A549 (cell line): ENCODE data around the gene LILRB1. TPM values are rescaled to one million over a fixed set of nuclear protein-coding genes. Genes with fewer than 3 reads are reported as not detected.

Source experiments
- ATAC-seq, 2 experiments: fragments of 200-7000 bp in 1 of 2; fragments of >200 bp in 1 of 2; cut with Nextera tagmentation in 1 of 2; cut with Tn5 transposase in 1 of 2; 3 replicates each; pipeline versions ENCODE4 v1.8.0 to v1.9.1; 2018 to 2020; ENCODE audit warnings: mild to moderate bottlenecking in 1 of 2, moderate library complexity in 1 of 2
- CTCF ChIA-PET: fragments of 300-600 bp; sonication (Branson Sonifier 250); formaldehyde crosslinking; extraction: SDS; loops from one replicate; lab custom pipeline; 2021; ENCODE audit warnings: antibody characterized with exemption, inconsistent platforms; lab: Yijun Ruan, JAX
- POLR2A ChIA-PET: fragments of 350-600 bp; formaldehyde crosslinking; extraction: SDS; loops from one replicate; lab custom pipeline; 2021; ENCODE audit warnings: antibody characterized with exemption, inconsistent platforms; lab: Yijun Ruan, JAX
- DNase-seq, 2 experiments: peaks; one replicate each; pipeline versions ENCODE4 v3.0.0 to v3.0.0-alpha.2; 2011 to 2016; ENCODE audit warnings: low read depth in 1 of 2, low spot score in 1 of 2
- FAIRE-seq: peaks from 2 replicates; lab custom pipeline; 2011; peaks lifted over from hg19 to GRCh38; lab: Jason Lieb, UNC
- H3K27ac ChIP-seq, 2 experiments: fragments of >200 bp; sonication (Bioruptor Twin); formaldehyde crosslinking; 3 replicates each; pipeline ENCODE4 v1.5.1; 2016 to 2017
- H3K4me1 ChIP-seq: fragments of >200 bp; sonication (Bioruptor Twin); formaldehyde crosslinking; 3 replicates; pipeline ENCODE4 v1.6.1; 2016
- H3K4me2 ChIP-seq: fragments of >200 bp; sonication (Bioruptor Twin); formaldehyde crosslinking; 3 replicates; pipeline ENCODE4 v1.6.1; 2016
- H3K4me3 ChIP-seq: fragments of >200 bp; sonication (Bioruptor Twin); formaldehyde crosslinking; 3 replicates; pipeline ENCODE4 v1.5.1; 2016
- H3K9me3 ChIP-seq: fragments of >200 bp; sonication (Bioruptor Twin); formaldehyde crosslinking; 3 replicates; pipeline ENCODE4 v1.6.1; 2016
- BHLHE40 ChIP-seq: IDR thresholded peaks from 2 replicates; pipeline ENCODE4 v1.6.1; 2012; ENCODE audit warnings: low read depth, low read length, inconsistent platforms
- CHD2 ChIP-seq: fragments of 150-350 bp; IDR thresholded peaks from 2 replicates; pipeline ENCODE4 v1.6.1; 2014; ENCODE audit warnings: low read length; ENCODE audit not compliant: partially characterized antibody
- ESRRA ChIP-seq: fragments of 150-350 bp; IDR thresholded peaks from 2 replicates; pipeline ENCODE4 v1.6.1; 2014; ENCODE audit warnings: mild to moderate bottlenecking, low read length, borderline replicate concordance
- FOSL2 ChIP-seq, 2 experiments: fragments of 450-650 bp in 1 of 2; fragments of >200 bp in 1 of 2; sonication (Bioruptor Twin) in 1 of 2; formaldehyde crosslinking; IDR thresholded peaks; 2 replicates each; pipeline versions ENCODE4 v1.5.0 to v1.6.1; 2016 to 2020; ENCODE audit warnings: mild to moderate bottlenecking in 1 of 2, moderate library complexity in 1 of 2
- JUN ChIP-seq, 2 experiments: fragments of >200 bp; sonication (Bioruptor Twin); formaldehyde crosslinking; IDR thresholded peaks; 2 replicates in 1 of 2; 3 replicates in 1 of 2; pipeline ENCODE4 v1.6.1; 2016 to 2017
- JUNB ChIP-seq: fragments of >200 bp; sonication (Bioruptor Twin); formaldehyde crosslinking; IDR thresholded peaks from 2 replicates; pipeline ENCODE4 v1.6.1; 2016
- KDM1A ChIP-seq: fragments of 200-600 bp; sonication (generic); IDR thresholded peaks from 2 replicates; pipeline ENCODE4 v1.6.1; 2016; ENCODE audit warnings: low read depth, mild to moderate bottlenecking
- MAFK ChIP-seq: fragments of 450-650 bp; IDR thresholded peaks from 2 replicates; pipeline ENCODE4 v1.6.1; 2014; ENCODE audit not compliant: partially characterized antibody
- NR3C1 ChIP-seq: fragments of >200 bp; sonication (Bioruptor Twin); formaldehyde crosslinking; IDR thresholded peaks from 3 replicates; pipeline ENCODE4 v1.6.1; 2017
- RAD21 ChIP-seq, 2 experiments: fragments of >200 bp in 1 of 2; sonication (Bioruptor Twin) in 1 of 2; formaldehyde crosslinking in 1 of 2; IDR thresholded peaks in 1 of 2; conservative IDR thresholded peaks in 1 of 2; 2 replicates in 1 of 2; 3 replicates in 1 of 2; pipeline ENCODE4 v1.6.1; 2012 to 2018; ENCODE audit warnings: inconsistent platforms in 1 of 2
- SMC3 ChIP-seq: fragments of >200 bp; sonication (Bioruptor Twin); formaldehyde crosslinking; IDR thresholded peaks from 3 replicates; pipeline ENCODE4 v1.6.1; 2018; ENCODE audit warnings: inconsistent platforms
- ZC3H11A ChIP-seq: fragments of 450-650 bp; IDR thresholded peaks from 2 replicates; pipeline ENCODE4 v1.6.1; 2014; ENCODE audit warnings: antibody characterized with exemption, mild to moderate bottlenecking
- WGBS: methylation state at CpG from one replicate; pipeline ENCODE4 v1.1.6; 2017; ENCODE audit errors: missing lambda C conversion rate; 5-methylcytosine and 5-hydroxymethylcytosine counted together
- polyA plus RNA-seq, 4 experiments: library from polyadenylated mRNA; depleted of rRNA in 3 of 4; stranded (reverse); fragments of >200 nt; fragmentation: RNase III in 1 of 4; extraction: RNeasy Plus Mini Kit Qiagen cat#74134 plus additional on column Dnase treatment in 1 of 4; gene quantifications; 2 replicates in 3 of 4; 3 replicates in 1 of 4; pipeline ENCODE4 v1.2.3, GENCODE V29; 2011 to 2017
- TF ChIP-seq, protein P1 (sequence below): fragments of >200 bp; sonication (Bioruptor Twin); formaldehyde crosslinking; IDR thresholded peaks from 3 replicates; pipeline ENCODE4 v1.5.1; 2016
- TF ChIP-seq, protein P2 (sequence below): IDR thresholded peaks from 2 replicates; pipeline ENCODE4 v1.6.1; 2012; ENCODE audit warnings: low read depth, borderline replicate concordance
- TF ChIP-seq, protein P3 (sequence below): fragments of >200 bp; sonication (Bioruptor Twin); formaldehyde crosslinking; IDR thresholded peaks from 3 replicates; pipeline ENCODE4 v1.6.1; 2016
- TF ChIP-seq, protein P4 (sequence below): fragments of 450-650 bp; IDR thresholded peaks from 2 replicates; pipeline ENCODE4 v1.6.1; 2014; ENCODE audit warnings: antibody characterized with exemption

LILRB1 gene
- polyA plus RNA-seq, 2 of the 4 experiments (the other 2 are of a cell fraction): not detected

DNA sequence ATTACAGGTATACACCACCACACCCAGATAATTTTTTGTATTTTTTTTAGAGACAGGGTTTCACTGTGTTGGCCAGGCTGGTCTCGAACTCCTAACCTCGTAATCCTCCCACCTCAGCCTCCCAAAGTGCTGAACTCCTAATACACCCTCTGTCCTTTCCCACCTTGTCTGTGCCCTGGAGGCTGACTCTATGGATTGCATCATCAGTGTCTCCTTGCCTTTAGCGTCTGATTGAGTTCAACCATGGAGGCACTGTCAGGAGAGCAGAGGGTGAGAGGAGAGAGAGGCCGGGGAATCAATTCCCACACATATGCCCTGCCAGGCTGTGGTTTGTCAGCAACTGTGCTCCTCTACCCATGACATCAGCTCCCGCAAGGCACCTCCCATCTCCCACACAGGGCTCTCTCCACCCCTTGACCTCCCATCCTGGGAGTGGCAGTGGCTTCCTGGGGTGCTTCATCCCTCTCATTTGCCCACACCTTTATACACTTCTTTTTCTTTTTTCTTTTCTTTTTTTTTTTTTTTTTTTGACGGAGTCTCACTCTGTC, 19.9 kb downstream of the LILRB1 start:
- Histone ChIP-seq H3K9me3 (no peaks in the 10 kb centered on the region), H3K27ac (no peak overlapping the region)
- no peak for DNase-seq
- TF ChIP-seq, protein P1, sequence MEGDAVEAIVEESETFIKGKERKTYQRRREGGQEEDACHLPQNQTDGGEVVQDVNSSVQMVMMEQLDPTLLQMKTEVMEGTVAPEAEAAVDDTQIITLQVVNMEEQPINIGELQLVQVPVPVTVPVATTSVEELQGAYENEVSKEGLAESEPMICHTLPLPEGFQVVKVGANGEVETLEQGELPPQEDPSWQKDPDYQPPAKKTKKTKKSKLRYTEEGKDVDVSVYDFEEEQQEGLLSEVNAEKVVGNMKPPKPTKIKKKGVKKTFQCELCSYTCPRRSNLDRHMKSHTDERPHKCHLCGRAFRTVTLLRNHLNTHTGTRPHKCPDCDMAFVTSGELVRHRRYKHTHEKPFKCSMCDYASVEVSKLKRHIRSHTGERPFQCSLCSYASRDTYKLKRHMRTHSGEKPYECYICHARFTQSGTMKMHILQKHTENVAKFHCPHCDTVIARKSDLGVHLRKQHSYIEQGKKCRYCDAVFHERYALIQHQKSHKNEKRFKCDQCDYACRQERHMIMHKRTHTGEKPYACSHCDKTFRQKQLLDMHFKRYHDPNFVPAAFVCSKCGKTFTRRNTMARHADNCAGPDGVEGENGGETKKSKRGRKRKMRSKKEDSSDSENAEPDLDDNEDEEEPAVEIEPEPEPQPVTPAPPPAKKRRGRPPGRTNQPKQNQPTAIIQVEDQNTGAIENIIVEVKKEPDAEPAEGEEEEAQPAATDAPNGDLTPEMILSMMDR: no peak
- TF ChIP-seq ZC3H11A: no peak
- TF ChIP-seq BHLHE40: no peak
- no peak for TF ChIP-seq NR3C1
- TF ChIP-seq FOSL2 (IDR thresholded peaks at IDR 0.05): no peak
- no peak for TF ChIP-seq FOSL2 (CRISPR knock-in tag; IDR thresholded peaks at IDR 0.05)
- TF ChIP-seq KDM1A: no peak
- TF ChIP-seq JUN (IDR thresholded peaks at IDR 0.05): no peak
- TF ChIP-seq, protein P2, sequence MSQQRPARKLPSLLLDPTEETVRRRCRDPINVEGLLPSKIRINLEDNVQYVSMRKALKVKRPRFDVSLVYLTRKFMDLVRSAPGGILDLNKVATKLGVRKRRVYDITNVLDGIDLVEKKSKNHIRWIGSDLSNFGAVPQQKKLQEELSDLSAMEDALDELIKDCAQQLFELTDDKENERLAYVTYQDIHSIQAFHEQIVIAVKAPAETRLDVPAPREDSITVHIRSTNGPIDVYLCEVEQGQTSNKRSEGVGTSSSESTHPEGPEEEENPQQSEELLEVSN: no peak
- no peak for TF ChIP-seq ESRRA
- TF ChIP-seq JUNB: no peak
- TF ChIP-seq, protein P3, sequence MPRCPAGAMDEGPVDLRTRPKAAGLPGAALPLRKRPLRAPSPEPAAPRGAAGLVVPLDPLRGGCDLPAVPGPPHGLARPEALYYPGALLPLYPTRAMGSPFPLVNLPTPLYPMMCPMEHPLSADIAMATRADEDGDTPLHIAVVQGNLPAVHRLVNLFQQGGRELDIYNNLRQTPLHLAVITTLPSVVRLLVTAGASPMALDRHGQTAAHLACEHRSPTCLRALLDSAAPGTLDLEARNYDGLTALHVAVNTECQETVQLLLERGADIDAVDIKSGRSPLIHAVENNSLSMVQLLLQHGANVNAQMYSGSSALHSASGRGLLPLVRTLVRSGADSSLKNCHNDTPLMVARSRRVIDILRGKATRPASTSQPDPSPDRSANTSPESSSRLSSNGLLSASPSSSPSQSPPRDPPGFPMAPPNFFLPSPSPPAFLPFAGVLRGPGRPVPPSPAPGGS: no peak
- TF ChIP-seq CHD2: no peak
- TF ChIP-seq, all 56 proteins: peak for 0
- ATAC-seq (no peak), FAIRE-seq (no peak)
- 22% methylated on average over 5 of the region's 6 CpGs for WGBS
- Histone ChIP-seq H3K4me1 (no peaks in the 10 kb centered on the region), H3K4me3 (no peak overlapping the region), H3K4me2 (no peak overlapping the region)
- POLR2A ChIA-PET: no interaction called here
- CTCF ChIA-PET: interaction anchor here (4.8 kb wide), 1 partner anchor 21 kb away, joined by 67 read pairs; no protein-coding TSS in a partner anchor

DNA sequence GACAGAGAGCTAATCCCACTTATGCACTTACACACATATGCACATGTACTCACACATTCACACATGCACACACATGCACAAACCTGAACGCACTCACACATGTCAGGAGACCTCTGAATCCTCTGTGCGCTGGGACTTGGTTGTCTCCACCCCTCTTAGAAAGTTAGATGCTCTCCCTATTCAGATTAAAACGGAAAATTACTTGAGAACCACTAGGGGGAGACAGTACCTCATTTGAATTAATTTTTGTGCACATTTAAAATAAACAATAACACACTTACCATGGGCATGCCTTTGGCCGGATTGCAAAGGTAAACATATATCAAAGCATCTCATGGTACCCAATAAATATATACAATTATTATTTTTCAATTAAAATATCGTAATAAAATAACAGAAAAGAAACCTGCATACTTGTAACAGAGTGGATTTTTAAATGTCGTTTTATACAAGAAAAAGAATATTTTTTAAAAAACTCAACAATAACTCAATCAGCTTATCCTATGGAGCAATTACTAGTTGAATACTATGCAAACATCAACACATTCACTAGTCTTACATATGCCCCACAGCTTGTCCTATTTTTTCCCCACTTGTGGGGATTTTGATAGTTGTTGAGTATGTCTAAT, 23.0 kb downstream of the LILRB1 start:
- TF ChIP-seq, protein P1: peak; percentile 70
- TF ChIP-seq RAD21 (conservative IDR thresholded peaks at IDR 0.05 in 1 of 2, IDR thresholded peaks at IDR 0.05 in 1 of 2) (peak; percentile 57 to 58; a peak in 4 of 5 replicates), MAFK (no peak), SMC3 (peak; percentile 39; the same call in 2 of the 3 replicates)
- TF ChIP-seq, protein P4, sequence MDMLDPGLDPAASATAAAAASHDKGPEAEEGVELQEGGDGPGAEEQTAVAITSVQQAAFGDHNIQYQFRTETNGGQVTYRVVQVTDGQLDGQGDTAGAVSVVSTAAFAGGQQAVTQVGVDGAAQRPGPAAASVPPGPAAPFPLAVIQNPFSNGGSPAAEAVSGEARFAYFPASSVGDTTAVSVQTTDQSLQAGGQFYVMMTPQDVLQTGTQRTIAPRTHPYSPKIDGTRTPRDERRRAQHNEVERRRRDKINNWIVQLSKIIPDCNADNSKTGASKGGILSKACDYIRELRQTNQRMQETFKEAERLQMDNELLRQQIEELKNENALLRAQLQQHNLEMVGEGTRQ: no peak
- FAIRE-seq (no peak), DNase-seq (peak; percentile 52 to 67), ATAC-seq (peak; percentile 68 to 77; a peak in 5 of 6 replicates)
- POLR2A ChIA-PET: no interaction called here
- Histone ChIP-seq H3K4me1 (no peaks in the 10 kb centered on the region), H3K9me3 (no peaks in the 10 kb centered on the region; the same call in 2 of the 3 replicates), H3K4me3 (no peak overlapping the region), H3K4me2 (no peak overlapping the region), H3K27ac (no peak overlapping the region)
- CTCF ChIA-PET: interaction anchor here (0.7 to 4.8 kb wide), 24 partner anchors 11 to 765 kb away, joined by 3 to 67 read pairs (median 4); partner anchors contain the start of genes LILRB1, LILRB4 and NCR1
- WGBS: 5% methylated on average over 6 of the region's 6 CpGs
